ENCODE measurements around the gene THEM5. TPM values are rescaled to one million over a fixed set of nuclear protein-coding genes. Genes with fewer than 3 reads are reported as not detected.

THEM5 gene
- total RNA-seq, 3 donors from 2014 or later: not detected

GRCh38 chr1:151802372-151802771, 51.1 kb downstream of the THEM5 start:
- H3K9me3 ChIP-seq: no peaks in the 10 kb centered on the region
- TF ChIP-seq POLR2AphosphoS5 (IDR thresholded peaks at IDR 0.05) (no peak), POLR2A (IDR thresholded peaks at IDR 0.05) (no peak)
- H3K4me3 ChIP-seq: no peak overlapping the region
- no peaks in the 10 kb centered on the region for H3K27me3 ChIP-seq
- H3K27ac ChIP-seq: no peak overlapping the region
- intact Hi-C loops (cut with DNase I; ENCODE audit: low total_unique reads): no loop called here
- DNase-seq (ENCODE audit: low spot score in 2 of 2): no peak
- H3K36me3 ChIP-seq: no peaks in the 10 kb centered on the region
- no peaks in the 10 kb centered on the region for H3K4me1 ChIP-seq

- no peak overlapping the region for H3K4me3 ChIP-seq
- H3K27me3 ChIP-seq: no peaks in the 10 kb centered on the region
- no peaks in the 10 kb centered on the region for H3K4me1 ChIP-seq
- H3K36me3 ChIP-seq: no peaks in the 10 kb centered on the region
- TF ChIP-seq POLR2A (IDR thresholded peaks at IDR 0.05) (no peak), POLR2AphosphoS5 (IDR thresholded peaks at IDR 0.05) (no peak), CTCF (IDR thresholded peaks at IDR 0.05) (no peak)
- no peaks in the 10 kb centered on the region for H3K9me3 ChIP-seq
- DNase-seq (ENCODE audit: low spot score in 2 of 2): no peak
- intact Hi-C loops (cut with DNase I; ENCODE audit: low total_unique reads): no loop called here
- H3K27ac ChIP-seq: no peak overlapping the region
These were observed 51.7 kb downstream of the THEM5 start for GRCh38 chr1:151801846-151802245.

GRCh38 chr1:151801310-151801820, 52.1 kb downstream of the THEM5 start:
- TF ChIP-seq POLR2AphosphoS5 (IDR thresholded peaks at IDR 0.05) (no peak), POLR2A (IDR thresholded peaks at IDR 0.05) (no peak), CTCF (IDR thresholded peaks at IDR 0.05) (no peak)
- H3K36me3 ChIP-seq: no peaks in the 10 kb centered on the region
- H3K9me3 ChIP-seq: no peaks in the 10 kb centered on the region
- no peak overlapping the region for H3K27ac ChIP-seq
- no peak for DNase-seq (ENCODE audit: low spot score in 2 of 2)
- no peaks in the 10 kb centered on the region for H3K4me1 ChIP-seq
- H3K4me3 ChIP-seq: no peak overlapping the region
- H3K27me3 ChIP-seq: no peaks in the 10 kb centered on the region
- intact Hi-C loops (cut with DNase I; ENCODE audit: low total_unique reads): no loop called here

- no peak for DNase-seq (ENCODE audit: low spot score in 2 of 2)
- no peaks in the 10 kb centered on the region for H3K36me3 ChIP-seq
- H3K9me3 ChIP-seq: no peaks in the 10 kb centered on the region
- H3K4me3 ChIP-seq: no peak overlapping the region
- intact Hi-C loops (cut with DNase I; ENCODE audit: low total_unique reads): no loop called here
- H3K4me1 ChIP-seq: no peaks in the 10 kb centered on the region
- H3K27ac ChIP-seq: no peak overlapping the region
- H3K27me3 ChIP-seq: no peaks in the 10 kb centered on the region
- no peak for TF ChIP-seq CTCF (IDR thresholded peaks at IDR 0.05)
- TF ChIP-seq POLR2A (IDR thresholded peaks at IDR 0.05): no peak
- TF ChIP-seq POLR2AphosphoS5 (IDR thresholded peaks at IDR 0.05): no peak
These were observed 52.7 kb downstream of the THEM5 start for GRCh38 chr1:151800830-151801229.

GRCh38 chr1:151799179-151800022, 54.1 kb downstream of the THEM5 start:
- H3K9me3 ChIP-seq: no peaks in the 10 kb centered on the region
- intact Hi-C loops (cut with DNase I; ENCODE audit: low total_unique reads): no loop called here

GRCh38 chr1:151798571-151798970, 54.9 kb downstream of the THEM5 start:
- no peak overlapping the region for H3K4me3 ChIP-seq
- H3K27me3 ChIP-seq: no peaks in the 10 kb centered on the region
- TF ChIP-seq POLR2A (IDR thresholded peaks at IDR 0.05) (no peak), POLR2AphosphoS5 (IDR thresholded peaks at IDR 0.05) (no peak), CTCF (IDR thresholded peaks at IDR 0.05) (no peak)

More at GRCh38 chr1:151799179-151800022, 54.1 kb downstream of the THEM5 start:
- no peaks in the 10 kb centered on the region for H3K4me1 ChIP-seq
- TF ChIP-seq POLR2A (IDR thresholded peaks at IDR 0.05): no peak
- H3K27me3 ChIP-seq: no peaks in the 10 kb centered on the region
- H3K27ac ChIP-seq: no peak overlapping the region
- no peak for DNase-seq (ENCODE audit: low spot score in 2 of 2)
- H3K36me3 ChIP-seq: no peaks in the 10 kb centered on the region
- H3K4me3 ChIP-seq: no peak overlapping the region

More at GRCh38 chr1:151798571-151798970, 54.9 kb downstream of the THEM5 start:
- Histone ChIP-seq H3K27ac (no peak overlapping the region), H3K9me3 (no peaks in the 10 kb centered on the region), H3K36me3 (no peaks in the 10 kb centered on the region), H3K4me1 (no peaks in the 10 kb centered on the region)
- DNase-seq (ENCODE audit: low spot score in 2 of 2): no peak
- intact Hi-C loops (cut with DNase I; ENCODE audit: low total_unique reads): no loop called here

Measured in breast epithelium (tissue), 4 donors.